Thyroid gland (tissue), 4 donors: ENCODE data around the gene FMNL3. TPM values are rescaled to one million over a fixed set of nuclear protein-coding genes. Genes with fewer than 3 reads are reported as not detected.

Source experiments
- DNase-seq, 2 donors: peaks; one replicate each; pipeline ENCODE4 v3.0.0-alpha.2; 2019
- H3K27ac ChIP-seq, 3 donors: fragments of 200-600 bp; sonication (generic); 1 replicate in 2 of 3; 2 replicates in 1 of 3; pipeline ENCODE4 v1.5.1; 2016 to 2019; ENCODE audit warnings: mild to moderate bottlenecking in 1 of 3, moderate library complexity in 1 of 3
- H3K27me3 ChIP-seq: fragments of 200-600 bp; sonication (generic); one replicate; pipeline ENCODE4 v1.5.1; 2019
- H3K36me3 ChIP-seq, 2 donors: fragments of 200-600 bp; sonication (generic); one replicate each; pipeline ENCODE4 v1.5.1; 2016 to 2019
- H3K4me1 ChIP-seq, 2 donors: fragments of 200-600 bp; sonication (generic); one replicate each; pipeline ENCODE4 v1.5.1; 2017 to 2019
- H3K4me3 ChIP-seq, 3 donors: fragments of 200-600 bp; sonication (generic); replicated peaks in 1 of 3; 1 replicate in 2 of 3; 2 replicates in 1 of 3; pipeline ENCODE4 v1.5.1; 2016; ENCODE audit warnings: mild to moderate bottlenecking in 1 of 3
- H3K9me3 ChIP-seq: fragments of 200-600 bp; sonication (generic); one replicate; pipeline ENCODE4 v1.5.1; 2017
- CTCF ChIP-seq, 6 experiments: fragments of 200-600 bp in 3 of 6; fragments of 450-650 bp in 3 of 6; sonication (generic) in 3 of 6; IDR thresholded peaks; one replicate each; pipeline ENCODE4 v1.5.1; 2016 to 2019; ENCODE audit warnings: antibody characterized with exemption in 6 of 6, mild to moderate bottlenecking in 2 of 6, inconsistent platforms in 1 of 6, moderate library complexity in 1 of 6
- POLR2A ChIP-seq, 2 donors: fragments of 450-650 bp; IDR thresholded peaks; one replicate each; pipeline ENCODE4 v1.6.1; 2017; ENCODE audit warnings: antibody characterized with exemption in 2 of 2, mild to moderate bottlenecking in 2 of 2, moderate library complexity in 1 of 2
- WGBS, 2 donors: methylation state at CpG; one replicate each; pipeline ENCODE4 v1.1.5; 2017; 5-methylcytosine and 5-hydroxymethylcytosine counted together
- intact Hi-C: fragments of 100-400 bp; cut with DNase I; formaldehyde crosslinking; loops from one replicate; pipeline ENCODE4 v1.15.1; 2023
- total RNA-seq, 4 donors: library from RNA; depleted of rRNA; stranded (reverse); fragments of >200 nt; gene quantifications; one replicate each; pipeline ENCODE4 v1.2.3, GENCODE V29; 2016

FMNL3 gene
- total RNA-seq, 4 donors from 2014 or later, result 30.9 to 41.8 (median 35.1) TPM

DNA sequence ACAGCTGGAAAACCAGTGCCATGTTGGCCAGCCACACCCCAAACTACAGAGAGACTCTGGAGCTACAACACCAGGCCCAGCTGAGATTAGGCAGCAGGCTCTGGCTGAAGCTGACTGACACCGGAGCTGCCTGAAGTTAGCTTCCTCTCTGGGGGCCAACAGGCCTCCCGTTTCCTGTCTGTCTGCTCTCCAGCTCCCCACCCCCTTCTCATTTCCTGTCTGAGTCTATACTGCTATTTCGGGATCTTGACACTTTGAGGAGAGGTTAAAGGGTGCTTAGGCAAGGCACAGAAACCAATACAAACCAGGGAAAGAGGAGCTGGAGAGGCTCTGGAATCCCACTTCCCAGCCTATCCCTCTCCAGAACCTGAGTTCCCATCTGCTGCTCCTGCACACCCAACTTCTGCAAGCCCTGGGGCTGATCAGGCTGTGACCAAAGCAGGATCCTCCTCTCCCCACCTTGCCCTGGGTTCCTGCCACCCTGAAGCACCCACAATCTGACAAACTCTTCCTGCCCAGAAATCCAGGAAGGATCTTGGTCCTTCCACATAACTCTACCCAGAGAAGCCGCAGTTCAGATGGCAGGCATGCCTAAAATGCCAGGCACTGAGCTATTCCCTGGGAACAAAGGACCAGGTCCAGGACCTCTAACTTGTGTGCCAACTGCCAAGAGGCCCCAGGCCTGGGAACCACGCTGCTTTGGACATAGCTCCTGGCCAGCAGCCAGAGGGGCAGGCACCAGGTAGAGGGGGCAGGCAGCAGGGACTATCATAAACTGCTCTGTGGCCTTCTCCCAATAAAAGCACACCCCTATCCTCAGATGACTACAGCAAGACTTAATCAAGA lies 44.0 kb downstream of the FMNL3 start:
- intact Hi-C loops, result no loop called here
- WGBS, 2 donors, result 28 to 33% methylated on average over 5 of the region's 5 CpGs
- TF ChIP-seq POLR2A (IDR thresholded peaks at IDR 0.05) (no peak), CTCF (IDR thresholded peaks at IDR 0.05) (no peak)
- H3K36me3 ChIP-seq, result peaks cover 1 to 10% of the 10 kb centered on the region in 2 donors
- H3K9me3 ChIP-seq, result no peaks in the 10 kb centered on the region
- H3K27ac ChIP-seq, result peak overlapping the region; percentile 66 to 82 (median 70)
- H3K27me3 ChIP-seq, result no peaks in the 10 kb centered on the region
- H3K4me1 ChIP-seq, result peaks cover 42 to 79% of the 10 kb centered on the region in 2 donors
- peak; percentile 41 to 49 for DNase-seq
- no peak overlapping the region for H3K4me3 ChIP-seq

DNA sequence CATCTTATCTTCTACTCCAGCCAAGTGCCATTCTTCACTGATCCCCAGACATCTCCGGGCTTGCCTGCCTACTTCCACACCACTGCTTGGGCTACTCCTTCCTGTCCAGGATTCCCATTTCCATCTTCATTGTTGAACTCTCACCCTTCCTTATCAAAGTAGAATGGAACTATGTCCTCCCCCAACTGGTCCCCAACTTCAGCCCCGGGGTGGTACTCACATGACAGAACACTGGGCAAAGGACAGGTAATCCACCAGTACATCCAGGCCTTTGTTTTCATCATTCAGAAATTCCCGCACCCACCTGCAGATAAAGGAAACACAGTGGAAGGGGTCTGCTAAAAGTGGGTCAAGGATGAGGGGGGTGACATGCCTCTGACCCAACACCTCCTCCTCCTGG lies 45.5 kb downstream of the FMNL3 start:
- peaks cover 10 to 15% of the 10 kb centered on the region in 2 donors for H3K36me3 ChIP-seq
- no peak for TF ChIP-seq CTCF (IDR thresholded peaks at IDR 0.05)
- no peak for TF ChIP-seq POLR2A (IDR thresholded peaks at IDR 0.05)
- H3K9me3 ChIP-seq, result no peaks in the 10 kb centered on the region
- H3K4me1 ChIP-seq, result peaks cover 30 to 72% of the 10 kb centered on the region in 2 donors
- intact Hi-C loops, result no loop called here
- DNase-seq, result no peak
- H3K4me3 ChIP-seq, result no peak overlapping the region
- WGBS, 2 donors, result 90 to 94% methylated on average over 3 of the region's 3 CpGs
- H3K27me3 ChIP-seq, result no peaks in the 10 kb centered on the region
- H3K27ac ChIP-seq, result peak overlapping the region in 1 of 3 donors; percentile 82

DNA sequence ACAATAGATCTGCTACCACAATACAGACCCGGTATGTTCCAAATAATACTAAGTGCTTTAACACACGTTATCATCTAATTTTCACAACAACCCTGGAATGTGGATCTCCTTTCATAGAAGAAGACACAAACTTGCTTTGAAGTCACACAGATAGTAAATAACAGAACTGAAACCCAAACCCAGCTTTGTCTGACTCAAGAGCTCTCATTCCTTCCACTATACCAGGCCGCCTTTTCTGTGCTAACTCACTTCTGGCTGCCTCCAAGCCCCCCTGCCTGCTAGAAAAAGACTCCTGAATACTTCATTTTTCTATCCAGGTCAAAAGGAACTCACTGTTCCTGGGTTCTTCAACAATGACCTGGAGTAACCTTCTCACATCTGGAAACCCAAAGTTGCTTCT lies 46.0 kb downstream of the FMNL3 start:
- Histone ChIP-seq H3K27ac (no peak overlapping the region), H3K9me3 (no peaks in the 10 kb centered on the region), H3K36me3 (peaks cover 14 to 15% of the 10 kb centered on the region in 2 donors), H3K4me3 (no peak overlapping the region), H3K27me3 (no peaks in the 10 kb centered on the region), H3K4me1 (peaks cover 30 to 67% of the 10 kb centered on the region in 2 donors)
- WGBS, 2 donors, result 93 to 98% methylated on average over 3 of the region's 3 CpGs
- TF ChIP-seq POLR2A (IDR thresholded peaks at IDR 0.05) (no peak), CTCF (IDR thresholded peaks at IDR 0.05) (no peak)
- intact Hi-C loops, result no loop called here
- DNase-seq, result no peak

- WGBS, 2 donors, result 71 to 75% methylated on average over 1 of the region's 1 CpG
- H3K4me1 ChIP-seq, result peaks cover 26 to 52% of the 10 kb centered on the region in 2 donors
- no peak overlapping the region for H3K4me3 ChIP-seq
- H3K27ac ChIP-seq, result no peak overlapping the region
- no peak for DNase-seq
- H3K9me3 ChIP-seq, result no peaks in the 10 kb centered on the region
- TF ChIP-seq POLR2A (IDR thresholded peaks at IDR 0.05) (no peak), CTCF (IDR thresholded peaks at IDR 0.05) (no peak)
- intact Hi-C loops, result no loop called here
- H3K27me3 ChIP-seq, result no peaks in the 10 kb centered on the region
- peaks cover 14 to 15% of the 10 kb centered on the region in 2 donors for H3K36me3 ChIP-seq
Measured at GRCh38 chr12:49659753-49660152, 47.5 kb downstream of the FMNL3 start.

GRCh38 chr12:49658276-49658675 lies 48.9 kb downstream of the FMNL3 start:
- no peaks in the 10 kb centered on the region for H3K27me3 ChIP-seq
- intact Hi-C loops, result no loop called here
- no peak for DNase-seq
- H3K4me3 ChIP-seq, result no peak overlapping the region
- no peak overlapping the region for H3K27ac ChIP-seq
- H3K4me1 ChIP-seq, result peaks cover 11 to 37% of the 10 kb centered on the region in 2 donors
- TF ChIP-seq CTCF (IDR thresholded peaks at IDR 0.05) (no peak), POLR2A (IDR thresholded peaks at IDR 0.05) (no peak)
- no peaks in the 10 kb centered on the region for H3K9me3 ChIP-seq
- WGBS, 2 donors, result 95 to 96% methylated on average over 13 of the region's 13 CpGs
- H3K36me3 ChIP-seq, result peaks cover 22 to 26% of the 10 kb centered on the region in 2 donors
